ENCODE data around the gene PELO.
"Not testable (repeated sequence)": the region's sequence is repeated elsewhere in the genome, so short reads cannot be mapped to it uniquely, and the experiment has no call there.

PELO gene

GRCh38 chr5:52743012-52743411 is 44.7 kb upstream of the PELO start:
- no peak overlapping the region for H3K4me3 ChIP-seq (ENCODE audit: low read depth in 1 of 2, low read length in 2 of 2)
- TF ChIP-seq EZH2 (IDR thresholded peaks at IDR 0.05; ENCODE audit: borderline replicate concordance, low read depth, low read length, severe bottlenecking) (no peak), CTCF (IDR thresholded peaks at IDR 0.05; ENCODE audit: borderline replicate concordance, extremely low read depth, low read length, poor library complexity, severe bottlenecking) (no peak)
- H2AFZ ChIP-seq (ENCODE audit: low read depth, low read length) = no peak overlapping the region
- ATAC-seq (ENCODE audit: insufficient read depth, low read depth) (peak; percentile 71), DNase-seq (peak; percentile 39)
- H3K4me1 ChIP-seq (ENCODE audit: insufficient read depth, low read length) = peaks cover 53% of the 10 kb centered on the region
- H3K9me3 ChIP-seq (ENCODE audit: insufficient read depth, low read length, severe bottlenecking) = no peaks in the 10 kb centered on the region
- H3K79me2 ChIP-seq (ENCODE audit: insufficient read depth, low read length) = no peaks in the 10 kb centered on the region
- no peaks in the 10 kb centered on the region for H4K20me1 ChIP-seq (ENCODE audit: insufficient read depth, low read length)
- peak overlapping the region; percentile 40 for H3K27ac ChIP-seq (ENCODE audit: low read length)
- no peaks in the 10 kb centered on the region for H3K27me3 ChIP-seq (ENCODE audit: insufficient read depth, low read length, poor library complexity)
- H3K9ac ChIP-seq (ENCODE audit: low read depth, low read length) = no peak overlapping the region
- H3K4me2 ChIP-seq (ENCODE audit: insufficient read depth, low read length) = no peak overlapping the region
- H3K36me3 ChIP-seq (ENCODE audit: insufficient read depth, low read length) = no peaks in the 10 kb centered on the region

GRCh38 chr5:52743529-52743928 is 44.2 kb upstream of the PELO start:
- DNase-seq (no peak), ATAC-seq (ENCODE audit: insufficient read depth, low read depth) (no peak)
- H3K9ac ChIP-seq (ENCODE audit: low read depth, low read length) = no peak overlapping the region
- peak overlapping the region; percentile 28 for H3K27ac ChIP-seq (ENCODE audit: low read length)
- no peaks in the 10 kb centered on the region for H4K20me1 ChIP-seq (ENCODE audit: insufficient read depth, low read length)
- no peaks in the 10 kb centered on the region for H3K27me3 ChIP-seq (ENCODE audit: insufficient read depth, low read length, poor library complexity)
- TF ChIP-seq EZH2 (IDR thresholded peaks at IDR 0.05; ENCODE audit: borderline replicate concordance, low read depth, low read length, severe bottlenecking) (no peak), CTCF (IDR thresholded peaks at IDR 0.05; ENCODE audit: borderline replicate concordance, extremely low read depth, low read length, poor library complexity, severe bottlenecking) (no peak)
- H3K79me2 ChIP-seq (ENCODE audit: insufficient read depth, low read length) = no peaks in the 10 kb centered on the region
- H3K9me3 ChIP-seq (ENCODE audit: insufficient read depth, low read length, severe bottlenecking) = no peaks in the 10 kb centered on the region
- no peaks in the 10 kb centered on the region for H3K36me3 ChIP-seq (ENCODE audit: insufficient read depth, low read length)
- peaks cover 48% of the 10 kb centered on the region for H3K4me1 ChIP-seq (ENCODE audit: insufficient read depth, low read length)
- no peak overlapping the region for H3K4me3 ChIP-seq (ENCODE audit: low read depth in 1 of 2, low read length in 2 of 2)
- no peak overlapping the region for H3K4me2 ChIP-seq (ENCODE audit: insufficient read depth, low read length)
- peak overlapping the region; percentile 52; the same call in 1 of the 2 replicates for H2AFZ ChIP-seq (ENCODE audit: low read depth, low read length)

- no peaks in the 10 kb centered on the region for H3K9me3 ChIP-seq (ENCODE audit: insufficient read depth, low read length, severe bottlenecking)
- H2AFZ ChIP-seq (ENCODE audit: low read depth, low read length) = peak overlapping the region; percentile 52; the same call in 1 of the 2 replicates
- H4K20me1 ChIP-seq (ENCODE audit: insufficient read depth, low read length) = no peaks in the 10 kb centered on the region
- no peaks in the 10 kb centered on the region for H3K36me3 ChIP-seq (ENCODE audit: insufficient read depth, low read length)
- no peak overlapping the region for H3K4me3 ChIP-seq (ENCODE audit: low read depth in 1 of 2, low read length in 2 of 2)
- H3K27me3 ChIP-seq (ENCODE audit: insufficient read depth, low read length, poor library complexity) = no peaks in the 10 kb centered on the region
- H3K27ac ChIP-seq (ENCODE audit: low read length) = peak overlapping the region; percentile 11
- DNase-seq (peak; percentile 42), ATAC-seq (ENCODE audit: insufficient read depth, low read depth) (peak; percentile 84)
- no peaks in the 10 kb centered on the region for H3K79me2 ChIP-seq (ENCODE audit: insufficient read depth, low read length)
- no peak overlapping the region for H3K9ac ChIP-seq (ENCODE audit: low read depth, low read length)
- H3K4me2 ChIP-seq (ENCODE audit: insufficient read depth, low read length) = no peak overlapping the region
- no peak for TF ChIP-seq EZH2 (IDR thresholded peaks at IDR 0.05; ENCODE audit: borderline replicate concordance, low read depth, low read length, severe bottlenecking)
- TF ChIP-seq CTCF (IDR thresholded peaks at IDR 0.05; ENCODE audit: borderline replicate concordance, extremely low read depth, low read length, poor library complexity, severe bottlenecking) = no peak
- peaks cover 43% of the 10 kb centered on the region for H3K4me1 ChIP-seq (ENCODE audit: insufficient read depth, low read length)
Measured at GRCh38 chr5:52743970-52744369, 43.7 kb upstream of the PELO start.

- not testable (repeated sequence) for H3K9ac ChIP-seq (ENCODE audit: low read depth, low read length); H3K79me2 ChIP-seq (ENCODE audit: insufficient read depth, low read length); H3K4me2 ChIP-seq (ENCODE audit: insufficient read depth, low read length); H3K4me3 ChIP-seq (ENCODE audit: low read depth in 1 of 2, low read length in 2 of 2); H3K27ac ChIP-seq (ENCODE audit: low read length); H3K9me3 ChIP-seq (ENCODE audit: insufficient read depth, low read length, severe bottlenecking); H3K36me3 ChIP-seq (ENCODE audit: insufficient read depth, low read length); H3K27me3 ChIP-seq (ENCODE audit: insufficient read depth, low read length, poor library complexity); H4K20me1 ChIP-seq (ENCODE audit: insufficient read depth, low read length); H2AFZ ChIP-seq (ENCODE audit: low read depth, low read length)
- 0 out of 3 replicates have a peak, but pooled peaks have one; percentile 9 for ATAC-seq (ENCODE audit: insufficient read depth, low read depth)
- H3K4me1 ChIP-seq (ENCODE audit: insufficient read depth, low read length) = peaks cover 37% of the 10 kb centered on the region
- peak; percentile 45 for DNase-seq
Measured at GRCh38 chr5:52744867-52745458, 42.8 kb upstream of the PELO start.
